DND-41 (cell line): ENCODE measurements around the gene RAB37.
A peak's percentile ranks its signal among the peaks of the same experiment; 100 is the strongest.

ENCODE experiments used
- ATAC-seq: fragments of 200-7000 bp; cut with Tn5 transposase; 3 replicates; pipeline ENCODE4 v1.9.1; 2021; ENCODE audit warnings: low read depth; ENCODE audit not compliant: insufficient read depth
- DNase-seq: peaks from one replicate; pipeline ENCODE4 v3.0.0-alpha.2; 2020
- H2AFZ ChIP-seq: 2 replicates; pipeline ENCODE4 v1.6.0; 2012; ENCODE audit warnings: low read depth, low read length
- H3K27ac ChIP-seq: 2 replicates; pipeline ENCODE4 v1.5.1; 2012; ENCODE audit warnings: low read length, inconsistent platforms
- H3K27me3 ChIP-seq: fragments of 200-600 bp; sonication (generic); 2 replicates; pipeline ENCODE4 v1.6.0; 2012; ENCODE audit warnings: low read length, mild to moderate bottlenecking, inconsistent platforms; ENCODE audit not compliant: insufficient read depth, poor library complexity
- H3K36me3 ChIP-seq: 2 replicates; pipeline ENCODE4 v1.5.1; 2012; ENCODE audit warnings: low read length, inconsistent platforms; ENCODE audit not compliant: insufficient read depth
- H3K4me1 ChIP-seq: 2 replicates; pipeline ENCODE4 v1.5.1; 2012; ENCODE audit warnings: mild to moderate bottlenecking, low read length; ENCODE audit not compliant: insufficient read depth
- H3K4me2 ChIP-seq: 2 replicates; pipeline ENCODE4 v1.6.0; 2012; ENCODE audit warnings: mild to moderate bottlenecking, moderate library complexity, low read length, inconsistent platforms; ENCODE audit not compliant: insufficient read depth
- H3K4me3 ChIP-seq, 2 experiments: fragments of 200-600 bp in 1 of 2; shearing (Covaris generic) in 1 of 2; 2 replicates each; pipeline ENCODE4 v1.5.1; 2012 to 2016; ENCODE audit warnings: inconsistent platforms in 2 of 2, low read length in 2 of 2, mild to moderate bottlenecking in 2 of 2, low read depth in 1 of 2, moderate library complexity in 1 of 2
- H3K79me2 ChIP-seq: 2 replicates; pipeline ENCODE4 v1.6.0; 2012; ENCODE audit warnings: low read length, inconsistent platforms; ENCODE audit not compliant: insufficient read depth
- H3K9ac ChIP-seq: 2 replicates; pipeline ENCODE4 v1.6.0; 2012; ENCODE audit warnings: low read depth, mild to moderate bottlenecking, inconsistent platforms, low read length, moderate library complexity
- H3K9me3 ChIP-seq: 2 replicates; pipeline ENCODE4 v1.5.1; 2012; ENCODE audit warnings: low read length, moderate library complexity, mild to moderate bottlenecking, inconsistent platforms; ENCODE audit not compliant: insufficient read depth, severe bottlenecking
- H4K20me1 ChIP-seq: 2 replicates; pipeline ENCODE4 v1.6.0; 2012; ENCODE audit warnings: low read length; ENCODE audit not compliant: insufficient read depth
- CTCF ChIP-seq: IDR thresholded peaks from 2 replicates; pipeline ENCODE4 v1.5.1; 2012; ENCODE audit warnings: borderline replicate concordance, low read length, moderate library complexity, mild to moderate bottlenecking; ENCODE audit not compliant: poor library complexity, severe bottlenecking; ENCODE audit errors: extremely low read depth
- EZH2 ChIP-seq: IDR thresholded peaks from 3 replicates; pipeline ENCODE4 v1.6.1; 2012; ENCODE audit warnings: borderline replicate concordance, low read depth, mild to moderate bottlenecking, moderate library complexity, low read length, inconsistent platforms; ENCODE audit not compliant: severe bottlenecking

The RAB37 gene

DNA sequence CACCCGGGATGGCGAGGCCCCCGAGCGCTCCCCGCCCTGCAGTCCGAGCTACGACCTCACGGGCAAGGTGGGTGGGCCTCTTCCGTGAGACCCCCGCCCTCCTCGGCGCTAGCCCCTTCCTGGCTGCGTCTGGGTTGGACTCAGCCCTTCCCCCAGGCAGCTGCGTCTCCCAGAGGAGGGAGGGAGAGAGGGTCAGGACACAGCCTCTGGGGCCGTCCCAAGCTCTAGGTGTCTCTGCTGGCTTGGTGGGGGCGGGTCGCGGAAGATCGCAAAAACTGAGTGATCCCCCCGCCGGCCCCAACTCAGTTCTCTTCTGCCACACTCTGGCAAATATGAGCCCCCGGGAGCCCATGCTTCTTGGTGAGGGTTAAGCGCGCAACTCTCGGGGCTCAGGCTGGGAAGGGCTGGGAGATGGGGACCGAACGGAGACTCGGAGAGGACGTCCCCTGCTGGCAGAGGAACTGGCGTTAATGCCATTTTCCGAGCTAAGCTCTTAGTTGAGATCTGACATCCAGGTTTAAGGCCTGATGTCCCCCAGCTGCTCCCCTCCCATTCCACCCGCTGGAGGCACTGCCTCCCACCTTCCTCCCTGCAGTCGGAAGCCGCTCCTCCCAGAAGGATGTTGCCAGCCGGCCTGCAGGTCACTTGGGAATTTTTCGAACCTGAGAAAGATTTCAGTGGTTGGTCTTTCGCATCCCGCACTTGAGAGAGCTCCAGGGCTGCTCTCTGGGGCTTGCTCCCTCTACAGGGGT is 419 bp downstream of the RAB37 start:
- Histone ChIP-seq H3K27me3 (no peaks in the 10 kb centered on the region), H3K27ac (peak overlapping the region; percentile 78), H3K9me3 (no peaks in the 10 kb centered on the region), H3K4me3 (peak overlapping the region; percentile 25 to 58), H3K36me3 (no peaks in the 10 kb centered on the region), H4K20me1 (no peaks in the 10 kb centered on the region), H3K4me1 (peaks cover 60% of the 10 kb centered on the region), H3K9ac (peak overlapping the region; percentile 67), H3K79me2 (peaks cover 8% of the 10 kb centered on the region), H2AFZ (peak overlapping the region; percentile 58), H3K4me2 (peak overlapping the region; percentile 69)
- no peak for TF ChIP-seq EZH2
- TF ChIP-seq CTCF, result peak; percentile 69
- ATAC-seq (peak; percentile 2; the same call in 1 of the 3 replicates), DNase-seq (peak; percentile 64)

- H3K4me1 ChIP-seq, result peaks cover 68% of the 10 kb centered on the region
- no peaks in the 10 kb centered on the region for H3K9me3 ChIP-seq
- H3K79me2 ChIP-seq, result peaks cover 8% of the 10 kb centered on the region
- H3K4me2 ChIP-seq, result peak overlapping the region; percentile 69
- TF ChIP-seq EZH2, result no peak
- ATAC-seq (peak; percentile 83), DNase-seq (peak; percentile 97)
- no peaks in the 10 kb centered on the region for H4K20me1 ChIP-seq
- H3K4me3 ChIP-seq, result peak overlapping the region; percentile 25 to 58
- peak overlapping the region; percentile 78 for H3K27ac ChIP-seq
- no peaks in the 10 kb centered on the region for H3K27me3 ChIP-seq
- H3K36me3 ChIP-seq, result no peaks in the 10 kb centered on the region; the same call in 1 of the 2 replicates
- H3K9ac ChIP-seq, result peak overlapping the region; percentile 67
- peak overlapping the region; percentile 58; the same call in 1 of the 2 replicates for H2AFZ ChIP-seq
Measured at GRCh38 chr17:74738051-74738996, 1.3 kb downstream of the RAB37 start.

- H3K36me3 ChIP-seq, result no peaks in the 10 kb centered on the region; the same call in 1 of the 2 replicates
- H3K4me1 ChIP-seq, result peaks cover 78% of the 10 kb centered on the region
- peak overlapping the region; percentile 78 for H3K27ac ChIP-seq
- no peaks in the 10 kb centered on the region for H4K20me1 ChIP-seq
- peaks cover 10% of the 10 kb centered on the region for H3K79me2 ChIP-seq
- peak overlapping the region in 1 of 2 experiments; percentile 58; a peak in 2 of 4 replicates for H3K4me3 ChIP-seq
- TF ChIP-seq EZH2 (no peak), CTCF (no peak)
- no peak overlapping the region for H2AFZ ChIP-seq
- H3K9me3 ChIP-seq, result no peaks in the 10 kb centered on the region
- H3K9ac ChIP-seq, result peak overlapping the region; percentile 67
- H3K4me2 ChIP-seq, result peak overlapping the region; percentile 69
- DNase-seq (no peak), ATAC-seq (no peak)
- no peaks in the 10 kb centered on the region for H3K27me3 ChIP-seq
Measured at GRCh38 chr17:74739227-74739831, 2.3 kb downstream of the RAB37 start.
